ENCODE data around the gene DEPDC4. TPM values are rescaled to one million over a fixed set of nuclear protein-coding genes. Genes with fewer than 3 reads are reported as not detected.

DEPDC4 gene
- total and polyA plus RNA-seq, 10 of the 15 experiments (the other 5 are each of a cell fraction or from before 2014, with no cell fraction given): 1.5 to 4.7 (median 2.2) TPM

DNA sequence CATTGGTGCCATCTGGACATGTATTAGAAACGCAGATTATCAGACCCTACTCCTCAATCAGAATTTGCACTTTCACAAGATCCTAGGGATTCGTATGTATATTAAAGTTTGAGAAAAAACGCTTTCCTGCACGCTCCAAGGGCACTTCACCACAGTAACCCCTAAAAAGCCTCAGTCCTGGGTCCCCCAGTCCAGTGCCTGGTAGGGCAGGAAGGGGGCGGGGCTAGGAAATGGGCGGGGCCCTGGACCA is 369 bp downstream of the DEPDC4 start:
- peak overlapping the region; percentile 93 for H3K9ac ChIP-seq (ENCODE audit: control insufficient read depth, insufficient read depth, low read length)
- RAD21 ChIA-PET (ENCODE audit: unreplicated experiment): interaction anchor here (0.8 to 1.2 kb wide), 5 partner anchors 11 to 301 kb away, joined by 3 to 5 read pairs (median 3); partner anchors contain the start of gene ACTR6
- 0 out of 2 replicates have a peak, but pooled peaks have one; percentile 10 for TF ChIP-seq RUNX3 (IDR thresholded peaks at IDR 0.05; ENCODE audit: low read length)
- TF ChIP-seq NR2F1 (conservative IDR thresholded peaks at IDR 0.05): no peak
- DNase-seq (ENCODE audit: low read depth, low spot score) (no peak), FAIRE-seq (no peak), ATAC-seq (peak; percentile 88)
- H3K4me3 ChIP-seq: peak overlapping the region; percentile 98
- POLR2A ChIA-PET: interaction anchor here (2.1 to 2.9 kb wide), 4 partner anchors 11 to 66 kb away, joined by 7 to 18 read pairs (median 10); partner anchors contain the start of gene ACTR6
- WGBS (ENCODE audit: insufficient coverage, insufficient replicate concordance, low lambda C conversion rate, missing lambda C conversion rate): 2% methylated on average over 6 of the region's 6 CpGs
- CTCF ChIA-PET: interaction anchor here (1.2 to 2.5 kb wide), 4 partner anchors 10 to 63 kb away, joined by 3 to 7 read pairs (median 4); no protein-coding TSS in a partner anchor
- intact Hi-C loops (cut with micrococcal nuclease; ENCODE audit: unreplicated experiment): loop anchor here (2.0 to 5.0 kb wide), 2 partner anchors 66 to 124 kb away; partner anchors contain the start of genes ACTR6 and BLTP3B
- peak overlapping the region; percentile 78 for H3K27ac ChIP-seq (ENCODE audit: control insufficient read depth, insufficient read depth)
- H3K4me2 ChIP-seq (ENCODE audit: control insufficient read depth, insufficient read depth): peak overlapping the region; percentile 93
- no TSS peak for BruUV-seq (replicated peaks)
- in situ Hi-C loops (cut with MboI): no loop called here
- H3K9me3 ChIP-seq (replicated peaks; ENCODE audit: control insufficient read depth, insufficient read depth, low read length): no peaks in the 10 kb centered on the region
- peaks cover 41% of the 10 kb centered on the region for H3K79me2 ChIP-seq (ENCODE audit: control insufficient read depth, insufficient read depth, low read length)
- SMC1A ChIA-PET (ENCODE audit: uncharacterized antibody, unreplicated experiment): interaction anchor here (1.0 to 3.3 kb wide), 10 partner anchors 9 to 300 kb away, joined by 3 to 16 read pairs (median 4); no protein-coding TSS in a partner anchor
- no peaks in the 10 kb centered on the region for H3K27me3 ChIP-seq (replicated peaks in 1 of 2; ENCODE audit: control insufficient read depth in 2 of 2, insufficient read depth in 2 of 2, low read length in 1 of 2)
- H2AFZ ChIP-seq (ENCODE audit: control insufficient read depth, low read depth, low read length): peak overlapping the region; percentile 99
- H3K4me1 ChIP-seq (ENCODE audit: control insufficient read depth, insufficient read depth, low read length): peaks cover 3% of the 10 kb centered on the region; the same call in 1 of the 2 replicates
- no peaks in the 10 kb centered on the region for H3K36me3 ChIP-seq (ENCODE audit: control insufficient read depth in 2 of 2, insufficient read depth in 2 of 2, low read length in 1 of 2)
- H4K20me1 ChIP-seq (ENCODE audit: control insufficient read depth, insufficient read depth): peaks cover 3% of the 10 kb centered on the region; the same call in 1 of the 2 replicates

DNA sequence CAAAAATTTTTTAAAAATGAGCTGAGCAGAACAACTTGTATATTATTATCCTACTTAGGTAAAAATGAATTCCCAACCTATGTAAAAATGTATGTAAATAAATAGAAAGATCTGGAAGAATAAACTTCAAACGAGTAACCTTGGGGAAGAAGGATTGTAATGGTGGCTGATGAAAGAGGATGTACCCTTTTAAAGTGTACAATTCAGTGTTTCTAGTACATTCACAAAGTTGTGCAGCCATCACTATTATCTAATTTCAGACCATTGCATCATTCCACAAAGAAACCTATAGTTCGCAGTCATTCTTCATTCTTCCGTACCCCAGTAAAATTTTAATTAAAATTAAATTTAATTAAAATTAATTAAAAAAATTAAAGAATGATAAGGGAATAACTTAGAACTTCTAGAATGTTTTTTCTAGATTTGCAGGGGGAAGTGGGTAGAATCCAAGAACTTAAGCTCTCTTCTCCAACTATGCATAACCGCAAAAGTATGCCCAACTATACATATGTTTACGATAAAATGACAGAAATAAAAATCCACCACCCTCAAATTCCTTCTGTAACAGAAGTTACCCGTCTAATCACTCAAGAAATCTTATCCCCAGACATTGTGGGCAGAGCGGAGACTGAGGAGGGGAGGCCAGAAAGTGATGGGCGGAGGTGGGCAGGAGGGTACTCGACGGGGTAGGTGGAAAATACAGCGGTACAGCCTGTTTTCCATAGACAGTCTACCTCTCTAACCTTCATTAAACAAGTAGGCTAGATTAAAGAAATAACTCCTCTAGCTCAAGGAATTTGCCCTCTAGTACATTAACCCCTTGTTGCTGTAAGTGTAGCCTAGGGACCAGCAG is 921 bp downstream of the DEPDC4 start:
- Histone ChIP-seq H3K4me3 (peak overlapping the region; percentile 98), H4K20me1 (ENCODE audit: control insufficient read depth, insufficient read depth) (peaks cover 3% of the 10 kb centered on the region; the same call in 1 of the 2 replicates), H3K27me3 (replicated peaks in 1 of 2; ENCODE audit: control insufficient read depth in 2 of 2, insufficient read depth in 2 of 2, low read length in 1 of 2) (no peaks in the 10 kb centered on the region), H3K4me2 (ENCODE audit: control insufficient read depth, insufficient read depth) (peak overlapping the region; percentile 93), H3K36me3 (ENCODE audit: control insufficient read depth in 2 of 2, insufficient read depth in 2 of 2, low read length in 1 of 2) (no peaks in the 10 kb centered on the region), H3K9ac (ENCODE audit: control insufficient read depth, insufficient read depth, low read length) (peak overlapping the region; percentile 93), H3K79me2 (ENCODE audit: control insufficient read depth, insufficient read depth, low read length) (peaks cover 36% of the 10 kb centered on the region), H3K9me3 (replicated peaks; ENCODE audit: control insufficient read depth, insufficient read depth, low read length) (no peaks in the 10 kb centered on the region), H3K4me1 (ENCODE audit: control insufficient read depth, insufficient read depth, low read length) (peaks cover 3% of the 10 kb centered on the region; the same call in 1 of the 2 replicates), H3K27ac (ENCODE audit: control insufficient read depth, insufficient read depth) (peak overlapping the region; percentile 78; the same call in 1 of the 2 replicates), H2AFZ (ENCODE audit: control insufficient read depth, low read depth, low read length) (peak overlapping the region; percentile 99)
- ChIA-PET POLR2A (interaction anchor here (2.1 to 2.9 kb wide), 4 partner anchors 12 to 65 kb away, joined by 7 to 18 read pairs (median 10); partner anchors contain the start of gene ACTR6), SMC1A (ENCODE audit: uncharacterized antibody, unreplicated experiment) (interaction anchor here (1.0 to 3.3 kb wide), 9 partner anchors 8 to 300 kb away, joined by 3 to 14 read pairs (median 4); no protein-coding TSS in a partner anchor), CTCF (interaction anchor here (0.6 to 2.5 kb wide), 6 partner anchors 10 to 139 kb away, joined by 3 to 7 read pairs (median 4); no protein-coding TSS in a partner anchor), RAD21 (ENCODE audit: unreplicated experiment) (interaction anchor here (0.8 to 1.2 kb wide), 6 partner anchors 12 to 301 kb away, joined by 3 to 5 read pairs (median 3); partner anchors contain the start of gene ACTR6)
- peak; percentile 5; the same call in 2 of the 3 replicates for ATAC-seq
- BruUV-seq (replicated peaks): TSS peak; percentile 83
- TF ChIP-seq, protein P1, sequence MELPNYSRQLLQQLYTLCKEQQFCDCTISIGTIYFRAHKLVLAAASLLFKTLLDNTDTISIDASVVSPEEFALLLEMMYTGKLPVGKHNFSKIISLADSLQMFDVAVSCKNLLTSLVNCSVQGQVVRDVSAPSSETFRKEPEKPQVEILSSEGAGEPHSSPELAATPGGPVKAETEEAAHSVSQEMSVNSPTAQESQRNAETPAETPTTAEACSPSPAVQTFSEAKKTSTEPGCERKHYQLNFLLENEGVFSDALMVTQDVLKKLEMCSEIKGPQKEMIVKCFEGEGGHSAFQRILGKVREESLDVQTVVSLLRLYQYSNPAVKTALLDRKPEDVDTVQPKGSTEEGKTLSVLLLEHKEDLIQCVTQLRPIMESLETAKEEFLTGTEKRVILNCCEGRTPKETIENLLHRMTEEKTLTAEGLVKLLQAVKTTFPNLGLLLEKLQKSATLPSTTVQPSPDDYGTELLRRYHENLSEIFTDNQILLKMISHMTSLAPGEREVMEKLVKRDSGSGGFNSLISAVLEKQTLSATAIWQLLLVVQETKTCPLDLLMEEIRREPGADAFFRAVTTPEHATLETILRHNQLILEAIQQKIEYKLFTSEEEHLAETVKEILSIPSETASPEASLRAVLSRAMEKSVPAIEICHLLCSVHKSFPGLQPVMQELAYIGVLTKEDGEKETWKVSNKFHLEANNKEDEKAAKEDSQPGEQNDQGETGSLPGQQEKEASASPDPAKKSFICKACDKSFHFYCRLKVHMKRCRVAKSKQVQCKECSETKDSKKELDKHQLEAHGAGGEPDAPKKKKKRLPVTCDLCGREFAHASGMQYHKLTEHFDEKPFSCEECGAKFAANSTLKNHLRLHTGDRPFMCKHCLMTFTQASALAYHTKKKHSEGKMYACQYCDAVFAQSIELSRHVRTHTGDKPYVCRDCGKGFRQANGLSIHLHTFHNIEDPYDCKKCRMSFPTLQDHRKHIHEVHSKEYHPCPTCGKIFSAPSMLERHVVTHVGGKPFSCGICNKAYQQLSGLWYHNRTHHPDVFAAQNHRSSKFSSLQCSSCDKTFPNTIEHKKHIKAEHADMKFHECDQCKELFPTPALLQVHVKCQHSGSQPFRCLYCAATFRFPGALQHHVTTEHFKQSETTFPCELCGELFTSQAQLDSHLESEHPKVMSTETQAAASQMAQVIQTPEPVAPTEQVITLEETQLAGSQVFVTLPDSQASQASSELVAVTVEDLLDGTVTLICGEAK (IDR thresholded peaks at IDR 0.05; ENCODE audit: borderline replicate concordance): 0 out of 2 replicates have a peak, but pooled peaks have one; percentile 14
- TF ChIP-seq, protein P2, sequence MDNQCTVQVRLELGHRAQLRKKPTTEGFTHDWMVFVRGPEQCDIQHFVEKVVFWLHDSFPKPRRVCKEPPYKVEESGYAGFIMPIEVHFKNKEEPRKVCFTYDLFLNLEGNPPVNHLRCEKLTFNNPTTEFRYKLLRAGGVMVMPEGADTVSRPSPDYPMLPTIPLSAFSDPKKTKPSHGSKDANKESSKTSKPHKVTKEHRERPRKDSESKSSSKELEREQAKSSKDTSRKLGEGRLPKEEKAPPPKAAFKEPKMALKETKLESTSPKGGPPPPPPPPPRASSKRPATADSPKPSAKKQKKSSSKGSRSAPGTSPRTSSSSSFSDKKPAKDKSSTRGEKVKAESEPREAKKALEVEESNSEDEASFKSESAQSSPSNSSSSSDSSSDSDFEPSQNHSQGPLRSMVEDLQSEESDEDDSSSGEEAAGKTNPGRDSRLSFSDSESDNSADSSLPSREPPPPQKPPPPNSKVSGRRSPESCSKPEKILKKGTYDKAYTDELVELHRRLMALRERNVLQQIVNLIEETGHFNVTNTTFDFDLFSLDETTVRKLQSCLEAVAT (IDR thresholded peaks at IDR 0.05): peak; percentile 92
- no peak for TF ChIP-seq MEF2A (IDR thresholded peaks at IDR 0.05; ENCODE audit: insufficient read depth, low read depth, low read length)
- no peak for TF ChIP-seq SP1 (IDR thresholded peaks at IDR 0.05; ENCODE audit: low read depth, low read length)
- TF ChIP-seq TBL1XR1 (IDR thresholded peaks at IDR 0.05; ENCODE audit: low read depth, low read length): no peak
- intact Hi-C loops (cut with micrococcal nuclease; ENCODE audit: unreplicated experiment): loop anchor here (2.0 to 5.0 kb wide), 2 partner anchors 65 to 124 kb away; partner anchors contain the start of genes ACTR6 and BLTP3B
- FAIRE-seq: no peak
- no peak for DNase-seq (ENCODE audit: low read depth, low spot score)
- WGBS (ENCODE audit: insufficient coverage, insufficient replicate concordance, low lambda C conversion rate, missing lambda C conversion rate): 80% methylated on average over 11 of the region's 11 CpGs
- in situ Hi-C loops (cut with MboI): no loop called here
